T47D (cell line): ENCODE measurements around the gene GLI3.

Source experiments
- DNase-seq, 2 experiments: peaks; one replicate each; pipeline versions ENCODE4 v3.0.0 to v3.0.0-alpha.2; 2011 to 2012; ENCODE audit warnings: low read depth in 1 of 2, low spot score in 1 of 2
- JUND ChIP-seq: IDR thresholded peaks from 2 replicates; pipeline ENCODE4 v1.6.1; 2012; ENCODE audit warnings: low read depth
- in situ Hi-C: cut with HindIII; loops from 2 replicates; pipeline ENCODE4 v1.10.0; 2016; ENCODE audit warnings: low sequenced_read_pairs, low pct_unique_long_range_greater_than_20kb

Gene GLI3

GRCh38 chr7:42236976-42237810, at the start of gene GLI3:
Gene GLI3 (minus strand): TSS chr7:42237209. CDS start chr7:42223253, 13,956 bp downstream.
- no peak for TF ChIP-seq JUND
- DNase-seq, result peak; percentile 98 to 99

GRCh38 chr7:42285383-42285824, 48.4 kb upstream of the GLI3 start:
- no peak for TF ChIP-seq JUND
- in situ Hi-C loops, result no loop called here
- no peak for DNase-seq

More at GRCh38 chr7:42236976-42237810, at the start of gene GLI3:
- in situ Hi-C loops, result no loop called here

- DNase-seq, result peak in 1 of 2 experiments; percentile 16
- in situ Hi-C loops, result no loop called here
- TF ChIP-seq JUND, result no peak
Measured at GRCh38 chr7:42283553-42283952, 46.5 kb upstream of the GLI3 start.

GRCh38 chr7:42278344-42278743, 41.3 kb upstream of the GLI3 start:
- in situ Hi-C loops, result no loop called here
- no peak for TF ChIP-seq JUND
- no peak for DNase-seq

- in situ Hi-C loops, result no loop called here
- TF ChIP-seq JUND, result no peak
- DNase-seq, result no peak
Measured at GRCh38 chr7:42274053-42274452, 37.0 kb upstream of the GLI3 start.

GRCh38 chr7:42272793-42273665, 36.0 kb upstream of the GLI3 start:
- TF ChIP-seq JUND, result no peak
- in situ Hi-C loops, result no loop called here
- peak in 1 of 2 experiments; percentile 74 for DNase-seq

- no peak for DNase-seq
- in situ Hi-C loops, result no loop called here
- TF ChIP-seq JUND, result no peak
Measured at GRCh38 chr7:42269161-42269560, 32.2 kb upstream of the GLI3 start.

GRCh38 chr7:42264702-42265101, 27.7 kb upstream of the GLI3 start:
- TF ChIP-seq JUND, result no peak
- in situ Hi-C loops, result no loop called here
- DNase-seq, result no peak

- in situ Hi-C loops, result no loop called here
- DNase-seq, result no peak
- no peak for TF ChIP-seq JUND
Measured at GRCh38 chr7:42263971-42264370, 27.0 kb upstream of the GLI3 start.

- in situ Hi-C loops, result no loop called here
- peak in 1 of 2 experiments; percentile 51 for DNase-seq
- TF ChIP-seq JUND, result no peak
Measured at GRCh38 chr7:42262964-42263363, 26.0 kb upstream of the GLI3 start.

- in situ Hi-C loops, result no loop called here
- TF ChIP-seq JUND, result no peak
Measured at GRCh38 chr7:42254217-42254616, 17.2 kb upstream of the GLI3 start.

GRCh38 chr7:42253316-42253715, 16.3 kb upstream of the GLI3 start:
- TF ChIP-seq JUND, result no peak
- DNase-seq, result no peak

More at GRCh38 chr7:42254217-42254616, 17.2 kb upstream of the GLI3 start:
- no peak for DNase-seq

GRCh38 chr7:42250411-42250810, 13.4 kb upstream of the GLI3 start:
- TF ChIP-seq JUND, result no peak
- in situ Hi-C loops, result no loop called here
- DNase-seq, result no peak

More at GRCh38 chr7:42253316-42253715, 16.3 kb upstream of the GLI3 start:
- in situ Hi-C loops, result no loop called here
